AG09319 (cell line): ENCODE results near the gene COQ9.

Experiments used
- DNase-seq: peaks from one replicate; pipeline ENCODE4 v3.0.0-alpha.2; 2010; ENCODE audit warnings: low read depth; ENCODE audit errors: extremely low read depth
- CTCF ChIP-seq: IDR thresholded peaks from 2 replicates; pipeline ENCODE4 v1.5.1; 2011; ENCODE audit warnings: low read depth, mild to moderate bottlenecking, inconsistent platforms, low read length, moderate library complexity

COQ9 gene

GRCh38 chr16:57407521-57408353 is 39.5 kb upstream of the COQ9 start:
- no peak for TF ChIP-seq CTCF
- DNase-seq, result no peak

DNA sequence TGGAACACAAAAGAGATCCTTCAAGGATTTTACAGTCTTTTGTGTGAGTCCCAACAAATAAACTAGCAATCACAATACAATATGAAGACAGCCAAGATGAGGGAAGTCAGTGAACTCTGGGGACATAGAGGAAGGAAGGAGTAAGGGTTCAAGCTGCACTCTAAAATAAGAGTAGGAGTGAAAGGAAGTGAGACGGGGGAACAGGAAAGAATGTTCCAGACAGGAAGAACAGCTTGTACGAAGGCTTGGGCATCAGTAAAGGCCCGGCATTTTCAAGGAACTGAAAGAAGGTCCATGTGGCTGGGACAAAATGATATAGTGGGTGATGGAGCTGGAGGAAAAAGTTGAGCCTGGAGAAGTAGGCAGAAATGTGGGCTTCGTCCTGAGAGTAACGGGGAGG is 38.2 kb upstream of the COQ9 start:
- DNase-seq, result no peak
- no peak for TF ChIP-seq CTCF

- DNase-seq, result no peak
- no peak for TF ChIP-seq CTCF
Observed at GRCh38 chr16:57409870-57410587, 37.2 kb upstream of the COQ9 start.

- DNase-seq, result no peak
- no peak for TF ChIP-seq CTCF
Observed at GRCh38 chr16:57411362-57411976, 35.8 kb upstream of the COQ9 start.

- no peak for TF ChIP-seq CTCF
- DNase-seq, result no peak
Observed at GRCh38 chr16:57412584-57412983, 34.7 kb upstream of the COQ9 start.

DNA sequence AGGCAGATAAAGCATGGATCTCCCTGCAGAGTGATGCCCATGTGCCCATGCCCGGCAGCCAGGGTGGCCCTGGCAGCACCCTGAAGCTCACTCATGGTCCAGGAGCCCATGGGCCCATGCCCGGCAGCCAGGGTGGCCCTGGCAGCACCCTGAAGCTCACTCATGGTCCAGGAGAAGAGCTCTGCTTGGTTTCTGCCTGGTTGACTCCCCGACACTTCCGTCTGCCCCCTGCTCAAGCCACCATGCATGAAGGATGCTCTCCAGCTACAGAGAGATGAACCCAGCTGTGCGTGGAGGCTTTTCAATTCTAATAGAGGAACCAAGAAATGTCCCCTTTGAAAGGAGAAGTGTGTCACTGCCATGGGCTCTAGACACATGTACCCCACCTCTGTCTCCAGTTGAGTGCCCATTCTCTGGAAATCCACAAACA is 34.0 kb upstream of the COQ9 start:
- TF ChIP-seq CTCF, result no peak
- no peak for DNase-seq

- no peak for DNase-seq
- no peak for TF ChIP-seq CTCF
Observed at GRCh38 chr16:57413733-57414132, 33.5 kb upstream of the COQ9 start.
